K562 (cell line): Measurements from ENCODE around the gene CNTRL. TPM values are rescaled to one million over a fixed set of nuclear protein-coding genes. Genes with fewer than 3 reads are reported as not detected.

Experiments
- BRD4 ChIP-seq: fragments of 200-600 bp; sonication (generic); IDR thresholded peaks from 2 replicates; pipeline ENCODE4 v1.6.1; 2017; ENCODE audit warnings: inconsistent platforms
- CBFA2T3 ChIP-seq: fragments of 450-650 bp; IDR thresholded peaks from 2 replicates; pipeline ENCODE4 v1.6.1; 2017
- GABPA ChIP-seq: fragments of 200-800 bp; sonication (Bioruptor generic); conservative IDR thresholded peaks from 2 replicates; pipeline ENCODE4 v1.6.1; 2016; ENCODE audit warnings: low read depth, missing genetic modification characterization, missing compliant biosample characterization
- HDAC1 ChIP-seq, 2 experiments: fragments of 450-650 bp; IDR thresholded peaks; 2 replicates each; pipeline ENCODE4 v1.6.1; 2016 to 2017; ENCODE audit warnings: inconsistent platforms in 1 of 2, mild to moderate bottlenecking in 1 of 2, moderate library complexity in 1 of 2
- KLF10 ChIP-seq: fragments of 250-450 bp; sonication (Bioruptor Pico); IDR thresholded peaks from 2 replicates; pipeline ENCODE4 v1.6.1; 2021; ENCODE audit warnings: matching md5 sums
- MTF1 ChIP-seq: fragments of 250-450 bp; sonication (Bioruptor Pico); IDR thresholded peaks from 2 replicates; pipeline ENCODE4 v1.9.0; 2021; ENCODE audit warnings: moderate library complexity, mild to moderate bottlenecking, inconsistent platforms, borderline replicate concordance
- NFIC ChIP-seq: fragments of 450-650 bp; IDR thresholded peaks from 2 replicates; pipeline ENCODE4 v1.6.1; 2017; ENCODE audit warnings: mild to moderate bottlenecking, inconsistent platforms
- RBBP5 ChIP-seq: fragments of 200-600 bp; sonication (generic); IDR thresholded peaks from 2 replicates; pipeline ENCODE4 v1.6.1; 2012; ENCODE audit warnings: borderline replicate concordance, mild to moderate bottlenecking, low read length, control low read depth, inconsistent platforms; ENCODE audit not compliant: insufficient read depth, poor library complexity, severe bottlenecking
- RFX5 ChIP-seq: IDR thresholded peaks from 2 replicates; pipeline ENCODE4 v1.6.1; 2011; ENCODE audit warnings: low read depth, mild to moderate bottlenecking, improper control_type of control experiment, low read length
- TAL1 ChIP-seq: fragments of 450-650 bp; IDR thresholded peaks from 2 replicates; pipeline ENCODE4 v1.6.1; 2016; ENCODE audit warnings: mild to moderate bottlenecking
- TCF7 ChIP-seq: sonication (generic); IDR thresholded peaks from 2 replicates; pipeline ENCODE4 v1.6.1; 2016; ENCODE audit warnings: antibody characterized with exemption, borderline replicate concordance
- ZNF224 ChIP-seq: sonication (generic); formaldehyde crosslinking; IDR thresholded peaks from 2 replicates; pipeline ENCODE4 v1.8.0; 2022; ENCODE audit warnings: mild to moderate bottlenecking, missing genetic modification reagents
- ZNF347 ChIP-seq: fragments of 450-650 bp; formaldehyde crosslinking; IDR thresholded peaks from 2 replicates; pipeline ENCODE4 v1.4.0; 2020; ENCODE audit warnings: low read depth, mild to moderate bottlenecking, moderate library complexity
- ZNF354B ChIP-seq: fragments of 250-450 bp; sonication (Bioruptor Pico); IDR thresholded peaks from 2 replicates; pipeline ENCODE4 v1.4.0; 2020
- ZNF766 ChIP-seq: fragments of 200-800 bp; sonication (Bioruptor generic); conservative IDR thresholded peaks from 2 replicates; pipeline ENCODE4 v1.6.1; 2016; ENCODE audit warnings: missing genetic modification characterization, missing compliant biosample characterization
- polyA plus RNA-seq, 8 experiments: library from polyadenylated mRNA; depleted of rRNA in 4 of 8; stranded (reverse) in 5 of 8; unstranded in 3 of 8; fragments of >200 nt; fragmentation: Nextera tagmentation in 2 of 8; fragmentation: Illumina TruSeq in 1 of 8; extraction: Ambion mirVana in 2 of 8; extraction: Trizol in 1 of 8; gene quantifications; 2 replicates each; pipeline versions ENCODE4 v1.2.1 to v1.2.3, GENCODE V29; 2011 to 2014; ENCODE audit warnings: inconsistent platforms in 1 of 8, missing spikeins in 1 of 8
- total RNA-seq, 7 experiments: library from RNA; depleted of rRNA in 6 of 7; stranded (reverse); fragments of >200 nt in 6 of 7; fragmentation: Illumina TruSeq in 2 of 7; extraction: Trizol in 2 of 7; gene quantifications; 2 replicates each; pipeline versions ENCODE4 v1.2.1 to v1.2.3, GENCODE V29; 2011 to 2021; ENCODE audit warnings: low replicate concordance in 1 of 7
- TF ChIP-seq, protein P1 (sequence below): fragments of 450-650 bp; IDR thresholded peaks from 2 replicates; pipeline ENCODE4 v1.6.1; 2016; ENCODE audit warnings: antibody characterized with exemption
- TF ChIP-seq, protein P2 (sequence below): sonication (generic); formaldehyde crosslinking; IDR thresholded peaks from 2 replicates; pipeline ENCODE4 v1.8.1; 2022; ENCODE audit warnings: missing genetic modification reagents
- TF ChIP-seq, protein P3 (sequence below): fragments of 250-450 bp; sonication (Bioruptor Pico); IDR thresholded peaks from 2 replicates; pipeline ENCODE4 v1.8.0; 2021; ENCODE audit warnings: moderate library complexity, mild to moderate bottlenecking, inconsistent platforms
- TF ChIP-seq, protein P4 (sequence below), 3 experiments: fragments of 200-800 bp in 1 of 3; sonication (Bioruptor generic) in 1 of 3; sonication (generic) in 1 of 3; formaldehyde crosslinking in 1 of 3; IDR thresholded peaks; 2 replicates each; pipeline versions ENCODE4 v1.6.1 to v1.8.0; 2016 to 2022; ENCODE audit warnings: mild to moderate bottlenecking in 2 of 3, missing compliant biosample characterization in 2 of 3, missing genetic modification characterization in 2 of 3, missing genetic modification reagents in 1 of 3
- TF ChIP-seq, protein P5 (sequence below), 2 experiments: fragments of 450-650 bp; IDR thresholded peaks; 2 replicates each; pipeline ENCODE4 v1.6.1; 2016

CNTRL gene
- total and polyA plus RNA-seq, 9 of the 15 experiments (the other 6 are each of a cell fraction or from before 2014, with no cell fraction given) = 9.2 to 28.9 (median 20.5) TPM

DNA sequence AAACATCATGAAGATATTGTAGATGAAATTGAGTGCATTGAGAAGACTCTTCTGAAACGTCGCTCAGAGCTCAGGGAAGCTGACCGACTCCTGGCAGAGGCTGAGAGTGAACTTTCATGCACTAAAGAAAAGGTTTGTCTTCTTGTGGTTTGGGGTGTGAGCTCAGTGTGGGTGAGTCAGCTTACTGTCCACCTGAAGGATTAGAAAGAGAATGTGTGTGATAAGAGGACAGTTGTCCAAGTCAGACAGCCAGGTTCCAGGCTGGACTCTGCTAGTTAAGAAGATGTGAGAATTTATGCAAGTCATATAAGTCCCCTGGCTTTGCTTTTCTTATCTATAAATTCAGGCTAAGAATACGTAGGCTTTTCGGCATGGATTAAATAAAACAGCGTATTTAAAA lies 80.0 kb downstream of the CNTRL start (continued):
- TF ChIP-seq, protein P1, sequence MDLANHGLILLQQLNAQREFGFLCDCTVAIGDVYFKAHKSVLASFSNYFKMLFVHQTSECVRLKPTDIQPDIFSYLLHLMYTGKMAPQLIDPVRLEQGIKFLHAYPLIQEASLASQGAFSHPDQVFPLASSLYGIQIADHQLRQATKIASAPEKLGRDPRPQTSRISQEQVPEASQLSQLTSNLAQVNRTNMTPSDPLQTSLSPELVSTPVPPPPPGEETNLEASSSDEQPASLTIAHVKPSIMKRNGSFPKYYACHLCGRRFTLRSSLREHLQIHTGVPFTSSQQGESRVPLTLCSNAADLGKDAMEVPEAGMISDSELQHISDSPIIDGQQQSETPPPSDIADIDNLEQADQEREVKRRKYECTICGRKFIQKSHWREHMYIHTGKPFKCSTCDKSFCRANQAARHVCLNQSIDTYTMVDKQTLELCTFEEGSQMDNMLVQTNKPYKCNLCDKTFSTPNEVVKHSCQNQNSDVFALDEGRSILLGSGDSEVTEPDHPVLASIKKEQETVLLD = peak; percentile 41; the same call in 1 of the 2 replicates
- TF ChIP-seq CBFA2T3 (peak; percentile 96), TAL1 (peak; percentile 87), BRD4 (no peak), ZNF347 (CRISPR knock-in tag) (no peak), ZNF224 (CRISPR knock-in tag) (no peak), RFX5 (no peak), ZNF766 (CRISPR knock-in tag) (no peak), HDAC1 (IDR thresholded peaks at IDR 0.05) (peak in 1 of 2 experiments; percentile 88; a peak in 2 of 4 replicates), KLF10 (CRISPR knock-in tag) (no peak), RBBP5 (no peak), GABPA (no peak), ZNF354B (no peak), TCF7 (peak; percentile 39; the same call in 1 of the 2 replicates), NFIC (peak; percentile 77), MTF1 (CRISPR knock-in tag) (no peak)
- TF ChIP-seq, protein P2, sequence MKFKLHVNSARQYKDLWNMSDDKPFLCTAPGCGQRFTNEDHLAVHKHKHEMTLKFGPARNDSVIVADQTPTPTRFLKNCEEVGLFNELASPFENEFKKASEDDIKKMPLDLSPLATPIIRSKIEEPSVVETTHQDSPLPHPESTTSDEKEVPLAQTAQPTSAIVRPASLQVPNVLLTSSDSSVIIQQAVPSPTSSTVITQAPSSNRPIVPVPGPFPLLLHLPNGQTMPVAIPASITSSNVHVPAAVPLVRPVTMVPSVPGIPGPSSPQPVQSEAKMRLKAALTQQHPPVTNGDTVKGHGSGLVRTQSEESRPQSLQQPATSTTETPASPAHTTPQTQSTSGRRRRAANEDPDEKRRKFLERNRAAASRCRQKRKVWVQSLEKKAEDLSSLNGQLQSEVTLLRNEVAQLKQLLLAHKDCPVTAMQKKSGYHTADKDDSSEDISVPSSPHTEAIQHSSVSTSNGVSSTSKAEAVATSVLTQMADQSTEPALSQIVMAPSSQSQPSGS (CRISPR knock-in tag) = no peak
- TF ChIP-seq, protein P3, sequence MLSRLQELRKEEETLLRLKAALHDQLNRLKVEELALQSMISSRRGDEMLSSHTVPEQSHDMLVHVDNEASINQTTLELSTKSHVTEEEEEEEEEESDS (CRISPR knock-in tag) = no peak
- TF ChIP-seq, protein P4, sequence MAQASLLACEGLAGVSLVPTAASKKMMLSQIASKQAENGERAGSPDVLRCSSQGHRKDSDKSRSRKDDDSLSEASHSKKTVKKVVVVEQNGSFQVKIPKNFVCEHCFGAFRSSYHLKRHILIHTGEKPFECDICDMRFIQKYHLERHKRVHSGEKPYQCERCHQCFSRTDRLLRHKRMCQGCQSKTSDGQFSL (CRISPR knock-in tag; IDR thresholded peaks at IDR 0.05) = no peak
- TF ChIP-seq, protein P4 (tag; IDR thresholded peaks at IDR 0.05) = no peak
- TF ChIP-seq, protein P5, sequence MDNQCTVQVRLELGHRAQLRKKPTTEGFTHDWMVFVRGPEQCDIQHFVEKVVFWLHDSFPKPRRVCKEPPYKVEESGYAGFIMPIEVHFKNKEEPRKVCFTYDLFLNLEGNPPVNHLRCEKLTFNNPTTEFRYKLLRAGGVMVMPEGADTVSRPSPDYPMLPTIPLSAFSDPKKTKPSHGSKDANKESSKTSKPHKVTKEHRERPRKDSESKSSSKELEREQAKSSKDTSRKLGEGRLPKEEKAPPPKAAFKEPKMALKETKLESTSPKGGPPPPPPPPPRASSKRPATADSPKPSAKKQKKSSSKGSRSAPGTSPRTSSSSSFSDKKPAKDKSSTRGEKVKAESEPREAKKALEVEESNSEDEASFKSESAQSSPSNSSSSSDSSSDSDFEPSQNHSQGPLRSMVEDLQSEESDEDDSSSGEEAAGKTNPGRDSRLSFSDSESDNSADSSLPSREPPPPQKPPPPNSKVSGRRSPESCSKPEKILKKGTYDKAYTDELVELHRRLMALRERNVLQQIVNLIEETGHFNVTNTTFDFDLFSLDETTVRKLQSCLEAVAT (IDR thresholded peaks at IDR 0.05) = peak in 1 of 2 experiments; percentile 90; a peak in 2 of 4 replicates
